T-helper 22 cell (primary cell): ENCODE data around the gene AHDC1.
"Not testable (repeated sequence)": the region's sequence is repeated elsewhere in the genome, so short reads cannot be mapped to it uniquely, and the experiment has no call there.

Source experiments
- DNase-seq: peaks from one replicate; pipeline ENCODE4 v3.0.0-alpha.2; 2020; ENCODE audit warnings: low read depth

The AHDC1 gene

GRCh38 chr1:27603681-27604578 is at the start of gene AHDC1:
Gene AHDC1, minus strand, starts transcription at chr1:27604144. Its CDS starts 52,029 bp downstream, at chr1:27552115.
- DNase-seq, result peak; percentile 85

DNA sequence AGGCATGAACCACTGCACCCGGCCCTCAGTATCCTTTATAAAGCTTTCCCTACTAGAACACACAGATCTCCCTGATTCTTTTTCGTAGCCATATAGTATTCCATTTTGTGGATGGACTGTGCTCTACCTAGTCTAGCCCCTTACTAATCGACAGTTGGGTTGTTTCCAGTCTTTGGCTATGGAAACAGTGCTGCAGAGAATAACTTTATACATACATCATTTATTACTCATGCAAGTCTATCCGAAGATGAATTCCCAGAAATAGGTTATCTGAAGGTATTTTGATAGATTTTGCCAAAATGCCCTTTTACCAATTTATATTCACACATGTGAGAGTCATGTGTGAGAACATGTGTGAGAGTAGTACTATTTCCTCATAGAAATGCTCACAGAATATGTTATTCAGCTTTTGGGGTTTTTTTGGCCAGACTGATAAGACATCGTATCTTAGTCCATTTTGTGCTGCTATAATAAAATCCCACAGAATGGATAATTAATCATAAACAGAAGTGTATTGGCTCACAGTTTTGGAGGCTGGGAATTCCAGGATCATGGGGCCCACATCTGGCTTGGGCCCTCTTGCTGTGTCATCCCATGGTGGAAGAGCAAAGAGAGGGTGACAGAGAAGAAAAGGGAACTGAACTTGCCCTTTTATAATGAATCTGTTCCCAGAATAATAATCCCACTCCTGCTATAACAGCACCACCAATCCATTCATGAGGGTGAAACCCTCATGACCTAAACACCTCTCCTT is 48.3 kb upstream of the AHDC1 start:
- DNase-seq, result no peak

DNA sequence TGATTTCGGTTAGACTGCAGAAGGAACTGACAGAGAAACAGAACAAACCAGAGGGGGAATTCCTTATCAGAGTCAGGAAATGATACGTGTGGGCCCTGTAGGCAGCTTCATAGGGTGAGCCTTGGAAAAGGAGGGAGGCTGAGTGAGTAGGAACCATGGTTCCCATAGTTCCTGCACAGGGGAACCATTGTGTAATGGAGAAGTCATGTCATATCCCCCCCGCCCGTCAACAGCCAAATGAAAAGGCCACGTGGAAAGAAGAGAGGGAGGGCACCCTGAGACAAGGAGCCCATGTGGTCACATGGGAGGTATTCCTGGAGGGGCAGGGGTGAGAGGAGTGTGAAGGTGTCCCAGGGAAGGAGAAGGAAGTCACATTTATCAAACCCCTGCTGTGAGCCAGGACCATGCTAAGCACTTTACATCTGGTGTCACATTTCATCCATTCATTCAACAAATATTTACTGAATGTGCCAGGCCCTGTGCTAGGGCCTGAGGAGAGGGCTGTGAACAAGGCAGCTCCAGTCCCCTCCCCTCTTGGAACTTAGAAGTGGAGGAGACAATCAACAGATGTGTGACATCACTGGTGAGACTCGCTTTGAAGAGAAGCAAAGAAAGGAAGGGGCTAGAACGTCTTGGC is 46.7 kb upstream of the AHDC1 start:
- DNase-seq, result no peak

DNA sequence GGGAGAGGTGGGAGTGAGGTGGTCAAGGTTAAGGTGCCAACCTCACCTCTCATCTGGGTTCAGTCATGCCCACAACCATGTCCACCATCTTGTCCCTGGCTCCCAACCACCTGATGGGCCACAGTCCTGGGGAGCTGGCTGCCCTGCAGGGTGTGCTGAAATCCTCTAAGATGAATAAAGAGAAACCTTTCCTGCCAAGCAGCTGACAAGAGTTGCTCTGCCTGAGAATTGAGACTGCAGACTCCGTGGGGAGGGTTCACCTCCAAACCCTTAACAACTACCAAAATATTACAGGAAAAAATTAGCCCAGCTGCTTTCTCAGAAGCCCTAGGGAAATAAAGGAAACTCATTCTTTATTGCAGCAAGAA is 46.2 kb upstream of the AHDC1 start:
- DNase-seq, result no peak

- no peak for DNase-seq
These were observed 45.3 kb upstream of the AHDC1 start for GRCh38 chr1:27649306-27649635.

DNA sequence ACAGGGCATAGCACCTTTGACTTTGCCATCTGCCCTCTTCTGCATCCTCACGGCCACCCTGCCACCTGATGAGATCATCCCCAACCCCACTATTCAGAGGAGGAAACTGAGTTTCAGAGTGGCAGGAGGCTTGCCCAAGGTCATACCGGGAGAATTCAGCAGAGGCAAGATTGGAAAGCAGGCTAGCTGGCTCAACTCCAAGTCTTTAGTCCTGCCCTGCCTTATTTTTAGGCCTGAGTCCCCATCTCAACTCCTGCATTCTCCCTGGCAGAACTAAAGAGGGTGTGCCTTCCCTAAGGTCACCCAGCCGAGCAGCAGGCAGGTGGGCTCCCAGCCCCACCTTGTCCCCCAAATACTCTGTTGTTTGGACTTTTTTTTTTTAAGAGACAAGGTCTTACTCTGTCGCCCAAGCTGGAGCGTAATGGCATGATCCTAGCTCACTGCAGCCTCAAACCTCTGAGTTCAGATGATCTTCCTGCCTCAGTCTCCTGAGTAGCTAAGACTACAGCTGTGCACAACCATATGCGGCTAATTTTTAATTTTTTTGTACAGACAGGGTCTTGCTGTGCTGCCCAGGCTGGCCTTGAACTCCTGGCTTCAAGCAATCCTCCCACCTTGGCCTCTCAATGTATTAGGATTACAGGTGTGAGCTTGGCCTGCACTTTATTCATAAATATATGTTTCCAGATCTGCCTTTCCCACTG is 44.8 kb upstream of the AHDC1 start:
- no peak for DNase-seq

- no peak for DNase-seq
These were observed 43.4 kb upstream of the AHDC1 start for GRCh38 chr1:27647328-27647727.

GRCh38 chr1:27646676-27647075 is 42.7 kb upstream of the AHDC1 start:
- DNase-seq, result no peak

DNA sequence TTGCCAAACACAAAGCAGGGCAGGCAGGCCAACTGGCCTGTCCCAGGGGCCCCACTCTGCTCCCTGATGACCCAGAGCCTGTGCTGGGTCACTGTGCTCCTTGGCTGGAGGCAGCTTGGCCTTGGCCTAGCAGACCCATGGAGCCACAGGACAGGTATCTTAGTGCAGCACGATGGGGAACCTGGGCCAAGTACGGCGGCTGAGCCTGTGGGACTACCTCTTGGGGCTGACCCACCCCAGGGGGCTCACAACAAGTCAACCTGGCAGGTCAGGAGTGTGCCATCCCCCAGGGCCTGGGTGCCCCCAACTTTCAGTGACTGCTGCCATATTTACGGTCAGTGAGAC is 41.1 kb upstream of the AHDC1 start:
- DNase-seq, result no peak

GRCh38 chr1:27644369-27645070 is 40.6 kb upstream of the AHDC1 start:
- no peak for DNase-seq

DNA sequence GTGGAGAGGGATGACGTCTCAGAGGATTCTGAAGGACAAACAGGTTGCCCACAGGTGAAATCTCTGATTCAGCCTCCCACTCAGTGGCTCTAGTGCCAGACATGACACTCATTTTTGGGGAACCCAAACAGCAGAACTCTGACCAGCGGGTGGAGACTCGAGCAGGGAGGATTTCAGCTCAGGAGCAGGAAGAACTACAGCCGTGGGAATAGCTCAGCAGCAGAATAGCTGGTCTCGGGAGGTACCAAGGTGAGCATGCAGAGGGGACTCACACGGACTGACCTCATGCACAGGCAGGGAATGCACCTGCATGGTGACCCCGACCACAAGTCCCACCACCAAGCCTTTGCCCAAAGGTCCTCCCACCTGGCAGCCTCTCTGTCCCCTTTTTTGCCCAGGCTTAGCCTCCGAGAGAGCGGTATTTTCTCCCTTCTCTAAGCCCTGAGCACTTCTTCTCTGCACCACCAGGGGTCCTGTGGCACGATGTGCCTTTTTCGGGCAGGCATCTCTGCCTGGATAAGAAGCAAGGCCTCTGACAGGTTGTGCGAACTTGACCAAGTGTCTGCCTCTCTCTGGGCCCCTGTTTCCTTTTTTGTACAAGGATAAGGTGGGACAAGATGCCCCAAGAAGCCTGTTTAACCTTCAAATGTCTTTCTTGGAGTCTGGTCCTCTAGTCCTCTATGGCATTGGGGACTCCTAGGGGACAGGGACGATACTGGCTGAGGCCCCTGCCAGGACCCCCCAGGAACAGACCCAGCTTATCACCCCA is 39.8 kb upstream of the AHDC1 start:
- DNase-seq, result peak; percentile 50

GRCh38 chr1:27640514-27640913 is 36.6 kb upstream of the AHDC1 start:
- DNase-seq, result not testable (repeated sequence)

- DNase-seq, result no peak
These were observed 34.9 kb upstream of the AHDC1 start for GRCh38 chr1:27638805-27639204.

DNA sequence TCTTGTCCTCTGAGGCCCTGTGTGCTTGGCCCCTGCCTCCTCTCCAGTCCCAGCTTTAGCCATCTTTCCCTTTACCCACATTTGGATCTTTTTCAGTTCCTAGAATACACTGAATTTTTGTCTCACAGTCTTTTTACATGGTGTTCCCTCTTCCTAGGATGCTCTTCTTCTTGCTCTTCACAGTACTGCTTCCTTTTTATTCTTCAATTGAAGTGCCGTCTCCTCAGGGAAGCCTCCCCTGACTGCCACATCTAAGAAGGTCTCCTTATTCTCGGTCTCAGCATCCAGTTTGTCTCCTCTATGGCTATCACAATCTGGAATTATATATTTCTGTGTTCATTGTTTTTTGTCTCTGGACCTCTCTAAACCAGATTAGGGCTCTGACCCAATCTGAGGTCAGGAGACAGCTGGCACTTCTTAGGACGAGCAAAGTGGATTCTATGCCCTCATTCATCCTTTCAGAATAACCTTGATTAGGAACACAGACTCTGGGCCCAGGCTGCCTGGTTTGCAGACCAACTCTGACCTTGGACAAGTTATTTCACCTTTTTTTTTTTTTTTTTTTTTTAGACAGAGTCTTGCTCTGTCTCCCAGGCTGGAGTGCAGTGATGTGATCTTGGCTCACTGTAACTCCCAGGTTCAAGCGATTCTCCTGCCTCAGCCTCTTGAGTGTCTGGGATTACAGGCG is 34.2 kb upstream of the AHDC1 start:
- no peak for DNase-seq

DNA sequence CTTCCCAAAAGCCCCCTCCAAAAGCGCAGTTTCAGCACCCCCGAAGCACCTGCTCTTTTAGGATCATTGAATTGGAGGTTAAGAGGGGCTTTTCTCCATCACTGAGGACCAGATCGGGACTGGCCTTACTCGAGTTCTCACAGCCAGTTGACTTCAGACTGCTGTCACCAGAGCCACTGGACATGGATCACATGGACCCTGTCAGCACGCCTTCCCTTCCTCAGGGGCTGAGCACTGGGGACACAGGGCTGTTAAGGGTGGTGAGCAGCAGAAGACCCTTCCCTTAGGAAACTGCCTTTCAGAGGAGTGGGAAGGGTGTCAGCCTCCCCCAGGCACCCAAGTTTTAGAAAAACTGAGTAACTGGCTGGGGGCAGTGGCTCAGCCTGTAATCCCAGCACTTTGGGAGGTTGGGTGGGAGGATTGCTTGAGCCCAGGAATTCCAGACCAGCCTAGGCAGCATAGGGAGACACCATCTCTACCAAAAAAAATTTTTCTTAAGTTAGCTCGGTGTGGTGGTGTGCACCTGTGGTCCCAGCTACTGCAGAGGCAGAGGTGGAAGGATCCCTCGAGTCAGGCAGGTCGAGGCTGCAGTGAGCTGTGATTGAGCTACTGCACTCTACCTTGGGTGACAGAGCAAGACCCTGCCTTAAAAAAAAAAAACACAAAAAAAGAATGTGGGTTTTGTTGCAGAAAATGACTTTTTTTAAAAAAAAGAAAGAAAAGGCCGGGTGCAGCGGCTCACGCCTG is 31.6 kb upstream of the AHDC1 start:
- no peak for DNase-seq

GRCh38 chr1:27634985-27635367 is 31.0 kb upstream of the AHDC1 start, which contains the start of gene FGR:
Gene FGR, minus strand, starts transcription at chr1:27635185. Its CDS starts 11,269 bp downstream, at chr1:27623916.
- DNase-seq, result no peak

GRCh38 chr1:27634177-27634984 is 30.4 kb upstream of the AHDC1 start:
- DNase-seq, result peak; percentile 44

- no peak for DNase-seq
These were observed 29.8 kb upstream of the AHDC1 start for GRCh38 chr1:27633640-27634176.

- no peak for DNase-seq
These were observed 29.3 kb upstream of the AHDC1 start for GRCh38 chr1:27633298-27633610.
